Activated gamma-delta T cell treated with Interleukin-2 at 50 U/mL for 16 hours (primary cell): ENCODE results near the gene LHFPL5.

Experiments used
- DNase-seq: peaks from one replicate; pipeline ENCODE4 v3.0.0-alpha.2; 2020

The LHFPL5 gene

DNA sequence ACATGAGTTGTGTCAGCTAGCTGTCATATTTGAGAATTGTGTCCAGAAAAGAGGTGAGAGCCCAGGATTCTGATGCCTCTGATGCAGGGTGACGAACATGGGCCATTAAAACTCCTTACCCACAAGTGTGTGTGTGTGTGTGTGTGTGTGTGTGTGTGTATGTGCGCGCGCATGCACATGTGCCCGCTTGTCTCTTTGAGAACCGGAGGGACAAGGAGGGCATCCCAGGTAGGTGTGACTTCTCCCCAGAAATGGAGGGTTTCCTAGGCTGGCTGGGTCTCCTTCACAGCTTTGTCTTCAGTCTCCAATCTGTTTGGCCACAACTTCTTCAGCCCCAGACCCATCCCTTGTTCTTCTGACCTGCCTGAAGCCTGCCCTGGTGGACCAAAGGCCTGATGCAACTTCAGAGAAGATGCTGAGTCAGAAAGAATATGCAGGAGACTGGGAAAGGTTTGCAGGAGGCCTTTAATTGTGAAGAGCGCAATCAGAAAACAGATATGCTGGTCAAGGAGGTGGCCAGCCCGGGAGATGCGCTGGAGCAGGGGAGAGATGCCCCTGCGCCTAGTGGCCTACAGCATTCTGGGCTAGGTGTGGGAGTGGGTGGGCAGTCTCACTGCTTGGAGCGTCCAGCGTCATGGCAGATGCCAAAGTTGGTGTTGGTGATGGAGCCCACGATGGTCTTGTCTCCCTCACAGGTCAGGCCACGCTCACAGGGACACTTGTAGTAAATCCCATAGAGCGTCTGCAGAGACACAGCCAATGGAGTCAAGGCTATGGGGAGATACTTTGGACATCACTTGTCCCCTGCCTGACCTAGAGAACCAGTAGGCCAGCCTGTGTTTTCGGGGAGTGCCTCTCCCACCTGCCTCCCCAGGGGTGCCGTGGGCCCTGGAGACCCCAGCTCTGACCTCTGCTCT is 10.4 kb upstream of the LHFPL5 start:
- no peak for DNase-seq

DNA sequence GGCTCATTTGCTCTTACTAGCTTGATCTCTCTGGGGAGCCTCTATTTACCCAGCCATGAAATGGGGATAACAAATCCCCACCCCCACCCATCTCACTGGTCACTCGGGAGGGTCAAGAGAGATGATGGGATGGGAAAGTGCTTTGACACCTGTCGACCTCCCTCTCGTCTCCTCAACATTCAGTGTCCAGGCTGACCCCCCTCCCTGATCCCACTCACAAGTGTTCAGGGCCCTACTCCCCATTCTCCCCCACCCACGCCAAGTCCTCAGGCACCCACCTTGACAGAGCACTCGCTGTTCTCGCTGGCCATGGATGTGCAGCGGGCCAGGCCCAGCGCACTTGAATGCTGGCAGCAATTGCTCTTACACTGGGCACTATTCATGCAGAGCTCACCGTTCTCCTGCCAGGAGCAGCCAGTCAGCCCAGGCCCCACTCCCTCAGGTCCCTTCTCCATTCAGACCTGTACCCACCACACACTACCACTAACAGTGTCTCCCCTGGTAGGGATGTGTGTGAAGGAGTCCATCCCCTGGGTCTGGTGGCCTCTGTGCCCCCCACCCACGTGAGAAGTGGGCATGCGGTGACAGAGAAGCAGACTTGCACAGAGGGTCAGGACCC is 9.6 kb upstream of the LHFPL5 start:
- no peak for DNase-seq

DNA sequence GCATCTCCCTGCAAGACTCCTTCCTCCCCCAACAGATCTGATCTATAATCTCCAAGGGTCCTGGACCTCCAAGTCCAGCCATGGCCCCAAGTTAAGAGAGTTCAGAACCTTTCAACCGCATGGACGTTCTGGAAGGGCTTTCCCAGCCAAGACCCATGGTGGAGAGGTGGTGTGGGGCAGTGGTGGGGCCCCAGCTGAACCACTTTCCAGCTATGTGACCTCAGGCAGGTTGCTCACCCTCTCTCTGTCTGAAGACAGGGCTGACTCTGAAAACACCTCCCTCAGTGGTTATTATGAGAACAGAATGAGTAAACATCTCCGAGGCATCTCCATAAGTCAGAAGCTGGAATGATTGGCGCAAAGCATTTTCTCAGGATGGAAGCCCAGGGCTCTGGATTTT is 8.9 kb upstream of the LHFPL5 start:
- no peak for DNase-seq

DNA sequence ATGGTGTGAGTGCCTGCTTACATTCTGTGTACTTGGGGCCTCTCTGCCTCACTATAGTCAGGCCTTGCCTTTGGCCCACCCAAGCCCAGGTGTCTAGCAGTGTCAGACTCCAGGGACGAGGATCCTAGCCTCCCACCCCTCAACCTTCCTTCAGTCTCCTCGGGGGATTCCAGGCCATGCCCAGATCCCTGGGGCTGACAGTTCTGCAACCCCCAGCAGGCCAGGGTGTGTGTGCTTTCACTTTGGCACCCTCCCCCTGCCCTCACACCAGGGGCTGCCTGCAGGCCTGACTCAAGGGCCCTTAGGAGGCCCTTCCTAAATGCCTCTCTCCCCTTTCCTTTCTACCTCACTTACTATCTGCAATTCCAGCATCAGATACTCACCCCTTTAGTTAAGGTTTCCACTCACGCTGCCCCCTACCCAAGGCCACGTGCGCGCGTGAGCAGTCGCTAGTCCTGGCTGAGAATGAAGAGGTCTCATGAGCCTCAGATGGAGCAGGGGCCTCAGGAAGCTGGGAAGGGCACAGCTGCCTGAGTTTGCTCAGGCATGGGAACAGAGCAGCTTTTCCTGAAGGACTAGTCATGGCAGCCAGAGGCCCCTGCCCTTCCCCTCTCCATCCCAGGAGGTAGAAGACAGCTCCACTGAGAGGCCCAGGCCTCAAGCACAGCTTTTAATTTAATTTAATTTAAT is 7.2 kb upstream of the LHFPL5 start:
- no peak for DNase-seq

DNA sequence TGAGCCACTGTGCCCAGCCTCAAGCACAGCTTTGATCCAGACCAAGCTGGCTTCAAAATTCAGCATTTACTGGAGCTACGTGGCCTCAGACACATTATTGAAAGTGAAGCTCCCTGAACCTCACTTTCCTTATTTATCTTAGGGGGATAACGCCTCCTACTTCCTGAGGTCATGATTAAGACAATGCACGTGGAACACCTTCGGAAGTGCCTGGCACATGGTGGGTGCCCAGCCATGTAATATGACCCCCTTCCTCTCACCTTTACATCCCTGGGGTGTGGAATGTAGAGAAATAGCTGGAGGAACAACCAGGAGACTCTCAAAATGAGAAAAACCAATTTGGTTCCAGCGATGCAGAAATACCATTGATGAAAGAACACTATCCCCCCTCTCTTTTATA is 6.4 kb upstream of the LHFPL5 start:
- DNase-seq: no peak

DNA sequence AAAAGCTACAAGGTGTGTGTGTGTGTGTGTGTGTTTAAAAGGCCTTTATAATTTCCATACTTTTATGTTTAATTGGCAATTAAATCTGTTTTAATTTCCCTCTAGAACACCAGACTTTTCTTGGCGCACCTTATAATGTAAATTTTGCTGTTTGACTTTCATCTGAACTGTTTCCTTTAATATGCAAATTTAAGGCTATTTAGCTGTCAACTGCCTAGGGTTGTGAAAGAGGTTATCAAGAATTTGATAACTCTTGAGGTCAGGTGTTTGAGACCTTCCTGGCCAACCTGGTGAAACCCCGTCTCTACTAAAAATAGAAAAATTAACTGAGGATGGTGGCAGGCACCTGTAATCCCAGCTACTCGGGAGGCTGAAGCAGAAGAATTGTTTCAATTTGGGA is 4.0 kb upstream of the LHFPL5 start:
- DNase-seq: no peak

DNA sequence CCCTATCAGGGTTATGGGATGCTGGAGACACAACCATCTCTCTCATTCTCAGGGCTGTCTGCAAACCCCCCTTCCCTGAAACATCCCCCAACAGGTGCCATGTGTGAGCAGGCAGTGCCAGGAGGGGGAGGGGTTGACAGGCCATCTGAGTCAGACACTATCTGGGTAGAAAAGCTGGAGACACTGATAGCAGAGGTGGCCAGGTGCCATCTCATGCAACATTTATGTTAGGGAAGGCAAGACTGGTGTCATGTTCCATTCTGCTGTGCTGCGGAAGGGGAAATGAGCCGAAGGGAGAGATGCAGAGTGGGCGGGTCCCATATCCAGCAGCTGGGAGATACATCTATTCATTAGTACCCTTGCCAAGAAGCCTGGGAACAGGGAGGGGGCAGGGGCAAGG is 3.5 kb downstream of the LHFPL5 start:
- DNase-seq: no peak

DNA sequence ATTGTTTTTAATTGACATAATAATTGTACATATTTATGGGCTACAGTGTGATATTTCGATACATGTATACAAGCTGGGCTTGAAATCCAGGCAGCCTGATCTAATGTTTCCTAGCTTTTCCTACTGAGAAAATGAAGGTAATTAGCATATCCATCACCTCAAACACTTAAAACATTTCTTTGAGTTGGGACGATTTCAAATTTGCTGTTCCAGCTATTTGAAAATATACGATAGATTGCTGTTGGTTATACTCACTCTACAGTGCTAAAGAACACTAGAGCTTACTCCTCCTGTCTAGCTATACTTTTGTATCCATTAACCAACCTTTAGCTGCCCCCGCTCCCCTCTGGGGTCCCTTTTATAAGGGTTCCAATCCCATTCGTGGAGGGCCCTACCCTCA is 4.7 kb downstream of the LHFPL5 start:
- no peak for DNase-seq

DNA sequence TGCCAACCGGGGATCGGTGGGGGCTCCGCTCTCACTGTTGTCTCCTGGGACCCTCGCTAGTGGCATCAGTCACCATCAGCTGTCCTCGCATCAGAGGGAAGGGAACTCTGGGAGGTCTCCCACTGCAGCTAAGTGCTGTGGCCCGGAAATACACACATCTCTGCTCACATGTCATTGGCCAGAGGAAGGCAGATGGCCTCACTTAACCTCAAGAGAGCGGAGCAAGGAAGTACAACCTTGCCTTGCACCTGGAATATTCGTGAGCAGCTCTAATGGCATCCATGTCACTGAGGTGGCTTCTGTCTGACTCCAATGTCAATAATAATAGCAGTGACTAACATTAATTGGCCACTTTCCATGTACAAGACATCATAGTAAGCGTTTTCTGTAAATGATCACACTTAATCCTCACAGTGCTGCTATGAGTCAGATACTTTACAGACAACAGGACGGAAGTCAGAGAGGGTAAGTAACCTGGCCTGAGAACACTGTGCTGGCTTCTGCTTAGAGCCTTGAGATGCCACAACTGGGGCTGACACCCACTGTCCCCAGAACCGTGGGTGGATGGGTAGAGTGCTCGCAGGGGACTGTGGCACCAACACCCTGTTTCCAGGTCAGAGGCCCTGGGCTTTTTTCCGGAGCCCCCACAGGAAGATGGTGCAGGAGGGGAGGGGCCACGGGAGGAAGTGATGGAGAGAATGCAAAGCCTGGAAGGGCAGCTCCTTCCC is 6.0 kb downstream of the LHFPL5 start:
- no peak for DNase-seq

DNA sequence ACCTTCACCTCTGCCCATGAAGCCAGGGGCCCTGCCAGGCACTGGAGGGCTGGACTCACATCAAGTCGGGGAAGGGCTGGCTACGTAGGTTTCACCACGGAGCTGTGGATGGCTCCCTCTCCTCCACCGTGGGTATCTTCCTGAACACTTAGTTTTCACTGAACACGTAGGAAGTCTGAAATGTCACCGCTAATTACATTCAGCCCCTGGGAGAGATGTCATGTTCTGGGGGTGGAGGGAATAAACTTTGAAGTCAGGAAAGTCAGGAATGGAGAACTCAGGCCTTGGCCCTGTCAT is 6.5 kb downstream of the LHFPL5 start:
- no peak for DNase-seq

DNA sequence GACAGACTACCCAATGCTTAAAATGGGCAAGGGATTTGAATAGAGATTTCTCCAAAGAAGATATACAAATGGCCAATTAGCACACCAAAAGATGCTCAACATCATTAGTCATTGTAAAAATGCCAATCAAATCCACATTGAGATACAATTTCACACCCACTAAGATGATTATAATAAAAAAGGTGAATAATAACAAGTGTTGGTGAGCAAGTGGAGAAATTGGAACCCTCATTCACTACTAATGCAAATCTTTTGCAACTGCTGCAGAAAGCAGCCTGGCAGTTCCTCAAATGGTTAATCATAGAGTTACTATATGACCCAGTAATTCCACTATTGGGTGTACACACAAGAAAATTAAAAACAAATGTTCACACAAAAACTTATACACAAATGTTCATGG is 12.4 kb downstream of the LHFPL5 start:
- no peak for DNase-seq

DNA sequence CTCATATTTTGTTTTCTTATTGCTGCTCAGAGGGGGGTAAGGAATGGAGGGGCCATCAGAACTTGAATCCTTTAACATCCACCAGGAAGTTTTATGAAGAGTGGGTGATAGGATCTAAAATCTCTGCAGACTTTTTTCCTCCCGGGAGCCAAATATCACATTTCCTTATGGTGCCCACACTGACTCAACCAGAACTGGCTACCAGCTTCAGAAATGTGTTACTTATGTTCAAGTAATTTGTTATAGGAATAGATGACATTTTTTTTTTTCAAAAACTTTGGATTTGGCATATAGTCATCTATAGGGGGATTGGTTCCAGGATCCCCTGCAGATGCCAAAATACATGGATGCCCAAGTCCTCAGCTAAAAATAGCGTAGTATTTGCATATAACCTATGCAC is 18.4 kb downstream of the LHFPL5 start:
- no peak for DNase-seq

DNA sequence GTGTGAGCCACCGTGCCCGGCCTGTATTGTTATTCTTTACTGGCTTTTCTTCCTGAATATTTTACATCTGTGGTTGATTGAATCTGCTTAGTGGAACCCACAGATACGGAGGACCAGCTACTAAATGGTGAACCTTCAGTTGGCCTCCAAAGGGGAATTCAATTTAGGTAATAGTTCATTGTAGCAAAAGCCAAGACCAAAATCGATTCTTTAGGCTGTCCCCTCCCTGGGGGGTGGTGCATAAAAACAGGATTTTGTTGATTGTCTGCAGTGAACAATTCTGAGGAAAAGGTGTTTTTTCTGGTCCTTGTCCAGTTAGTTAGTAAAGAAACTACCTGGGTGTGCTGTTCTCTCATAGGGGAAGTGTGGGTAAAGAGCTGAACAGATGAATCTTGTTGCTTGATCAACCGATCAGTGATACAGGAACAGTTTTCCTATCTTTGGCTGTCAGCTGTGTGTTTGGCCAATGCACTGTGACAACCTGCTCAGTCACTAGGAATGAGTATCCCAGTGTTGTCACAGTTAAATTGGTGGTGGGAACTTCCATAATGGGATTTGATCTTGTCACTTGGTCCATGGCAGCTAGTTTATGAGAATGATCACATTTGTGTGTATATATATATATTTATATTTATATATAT is 19.5 kb downstream of the LHFPL5 start:
- no peak for DNase-seq

DNA sequence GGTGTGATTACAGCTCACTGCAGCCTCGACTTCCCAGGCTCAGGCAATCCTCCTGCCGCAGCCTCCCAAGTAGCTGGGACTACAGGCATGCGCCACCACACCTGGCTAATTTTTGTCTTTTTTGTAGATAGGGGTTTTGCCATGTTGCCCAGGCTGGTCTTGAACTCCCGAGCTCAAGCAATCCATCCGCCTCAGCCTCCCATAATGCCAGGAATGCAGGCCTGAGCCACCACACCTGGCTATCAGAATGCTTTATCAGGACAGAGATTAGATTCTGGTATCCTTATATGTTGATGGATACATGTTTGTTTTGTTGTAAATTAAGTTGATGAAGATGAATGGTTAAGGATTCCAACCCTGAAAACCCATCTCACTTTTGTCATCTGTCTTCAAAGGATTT is 24.2 kb downstream of the LHFPL5 start:
- no peak for DNase-seq

DNA sequence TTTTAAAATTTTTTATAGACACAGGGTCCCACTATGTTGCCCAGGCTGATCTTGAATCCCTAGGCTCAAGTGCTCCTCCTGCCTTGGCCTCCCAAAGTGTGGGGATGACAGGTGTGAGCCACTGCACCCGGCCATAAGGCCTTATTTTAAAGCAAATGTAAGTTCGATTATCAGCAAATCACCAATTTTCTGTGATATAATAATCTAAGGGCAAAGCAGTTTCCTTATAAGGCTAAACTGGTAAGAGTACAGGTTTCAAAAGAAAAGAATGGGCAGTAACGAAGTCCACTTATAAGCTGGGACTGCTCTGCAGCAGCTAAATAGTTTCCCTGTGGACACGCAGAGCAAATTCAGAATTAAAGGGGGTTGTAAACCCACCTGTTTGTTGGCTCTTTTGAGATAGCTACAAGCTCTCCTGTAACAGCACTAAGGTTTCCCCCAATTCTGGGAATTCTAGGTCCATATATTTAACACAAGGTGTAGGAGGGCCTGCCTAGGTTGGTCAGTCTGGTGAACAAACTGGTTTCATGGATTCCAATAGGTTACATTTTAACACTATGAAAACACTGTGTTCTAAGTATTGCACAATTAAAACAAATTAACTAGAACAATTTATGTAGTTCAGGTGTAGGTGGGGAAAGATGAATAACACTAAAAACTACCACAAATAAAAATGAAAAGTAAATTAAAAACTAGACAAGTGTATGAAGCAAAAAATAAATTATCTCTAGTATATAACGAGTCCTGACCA is 26.3 kb downstream of the LHFPL5 start:
- no peak for DNase-seq

DNA sequence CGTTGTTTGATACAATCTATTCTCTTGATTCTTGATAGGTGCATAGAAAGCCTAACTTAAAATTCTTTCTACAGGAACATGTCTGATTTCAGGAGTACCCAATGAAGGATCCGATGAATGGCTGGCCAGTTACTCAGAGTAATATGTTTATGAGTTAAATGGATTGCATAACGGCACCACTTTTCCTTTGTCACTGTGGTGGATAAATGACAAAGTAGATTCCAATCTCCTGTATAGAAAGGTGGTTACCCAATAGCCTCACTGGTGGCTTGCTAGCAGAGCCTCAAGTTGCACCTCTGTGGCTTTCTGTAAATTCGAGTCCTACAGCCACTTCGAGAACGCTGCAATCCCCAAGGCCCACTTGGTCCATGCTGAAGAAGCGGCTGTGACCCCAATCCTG is 28.4 kb downstream of the LHFPL5 start:
- DNase-seq: no peak

DNA sequence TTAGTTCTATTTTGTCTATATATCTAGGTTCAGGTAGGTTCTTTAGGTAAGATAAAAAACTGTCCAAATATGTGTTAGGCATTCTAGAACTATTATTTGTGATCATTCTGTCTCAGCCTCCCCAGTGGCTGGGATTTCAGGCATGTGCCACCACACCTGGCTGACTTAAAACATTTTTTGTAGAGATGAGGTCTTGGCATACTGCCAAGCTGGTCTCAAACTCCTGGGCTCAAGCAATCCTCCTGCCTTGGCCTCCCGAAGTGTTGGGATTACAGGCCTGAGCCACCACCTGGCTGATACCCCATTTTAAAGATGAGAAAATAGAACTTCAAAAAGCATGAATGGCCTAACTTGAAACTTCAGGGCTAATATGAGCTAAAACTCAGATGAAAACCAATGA is 33.9 kb downstream of the LHFPL5 start:
- no peak for DNase-seq

DNA sequence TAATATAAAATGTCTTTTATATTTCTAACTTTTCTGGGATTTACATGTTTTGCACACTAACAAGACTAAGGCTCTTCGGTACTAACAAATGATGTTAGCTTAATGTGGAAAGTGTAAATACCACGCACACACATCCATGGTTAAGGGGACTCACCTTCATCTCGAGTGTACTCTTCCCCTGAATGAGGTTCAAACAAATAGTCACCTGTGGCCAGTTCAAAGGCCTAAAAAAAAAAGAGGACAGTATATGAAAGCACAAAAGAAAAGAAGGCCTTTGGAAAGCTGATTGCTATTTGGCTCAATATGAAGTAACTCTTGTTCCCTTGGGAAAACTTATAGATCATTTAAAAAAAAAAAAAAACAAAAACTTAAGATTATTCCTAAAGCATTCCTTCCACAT is 37.2 kb downstream of the LHFPL5 start:
- no peak for DNase-seq

DNA sequence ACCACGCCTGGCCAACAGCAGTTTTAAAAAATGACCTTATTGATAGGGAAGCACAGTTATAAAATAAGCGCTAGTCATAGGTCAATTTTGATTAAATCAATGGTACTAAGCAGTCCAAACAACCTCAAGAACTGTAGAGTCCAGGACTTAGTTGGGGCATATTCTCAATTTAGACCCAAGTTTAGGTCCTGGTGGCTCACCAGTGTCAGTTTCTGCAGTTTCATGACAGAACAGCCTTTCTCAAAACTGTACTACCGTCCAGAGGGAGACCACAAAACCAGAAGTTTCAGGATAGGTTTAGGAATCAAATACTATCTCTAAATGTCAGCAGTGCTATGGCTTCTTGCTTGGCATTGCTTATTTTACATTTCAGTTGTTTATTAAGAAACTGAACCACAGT is 39.1 kb downstream of the LHFPL5 start:
- DNase-seq: no peak

DNA sequence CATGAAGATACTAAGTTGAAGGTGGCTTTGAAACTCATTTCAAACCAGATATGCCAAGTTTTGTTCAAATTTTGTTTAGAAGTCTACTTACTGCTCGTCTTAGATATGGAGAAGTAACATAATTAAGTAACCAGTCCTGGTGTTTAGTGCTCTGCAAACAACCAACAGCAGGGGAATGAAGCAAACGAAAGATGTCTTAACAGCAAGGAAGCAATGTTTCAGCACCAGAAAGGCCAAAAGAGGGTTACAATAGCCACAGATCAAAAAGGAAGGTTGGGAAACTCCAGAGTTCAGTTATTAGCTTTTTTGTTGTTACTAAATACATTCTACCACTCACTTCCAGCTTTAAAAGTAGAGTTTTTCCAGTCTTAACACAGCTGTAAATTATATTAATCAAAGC is 45.1 kb downstream of the LHFPL5 start:
- DNase-seq: no peak

DNA sequence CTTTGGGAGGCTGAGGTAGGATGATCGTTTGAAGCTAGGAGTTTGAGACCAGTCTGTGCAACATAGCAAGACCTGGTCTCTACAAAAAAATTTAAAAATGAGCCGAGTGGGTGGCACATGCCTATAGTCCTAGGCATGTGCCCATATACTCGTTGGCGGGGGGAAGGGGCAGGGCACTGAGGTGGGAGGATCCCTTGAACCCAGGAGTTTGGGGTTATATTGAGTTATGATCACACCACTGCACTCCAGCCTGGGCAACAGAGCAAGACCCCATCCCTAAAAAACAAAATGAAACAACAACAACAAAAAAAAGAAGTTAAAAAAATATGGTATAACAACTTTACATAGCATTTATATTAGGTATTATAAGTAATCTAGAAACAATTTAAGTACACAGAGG is 47.8 kb downstream of the LHFPL5 start:
- no peak for DNase-seq

DNA sequence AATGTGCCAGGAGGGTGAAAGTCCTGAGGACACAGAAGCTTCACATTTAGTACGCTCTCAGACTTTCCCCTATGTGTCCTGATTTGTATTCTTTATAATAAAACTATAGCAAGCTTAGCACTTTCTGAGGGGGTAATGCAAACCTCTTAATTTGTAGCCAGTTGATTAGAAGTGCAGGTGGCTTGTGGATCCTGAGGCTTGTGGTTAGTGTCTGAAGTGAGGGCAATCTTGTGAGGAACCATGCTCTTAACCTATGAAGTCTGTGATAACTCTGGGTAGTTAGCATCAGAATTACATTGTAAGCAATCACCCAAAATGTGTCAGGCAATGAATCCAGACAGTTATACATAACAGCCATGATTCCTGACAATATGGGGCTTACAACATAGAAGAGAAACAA is 51.1 kb downstream of the LHFPL5 start:
- DNase-seq: no peak
